HG03460 (cell line): Measurements from ENCODE around the gene THNSL1.

Source experiments
- ATAC-seq: cut with Tn5 transposase; IDR thresholded peaks from one replicate; pipeline ENCODE4 v1.9.1; 2021; ENCODE audit not compliant: unreplicated experiment

Gene THNSL1

DNA sequence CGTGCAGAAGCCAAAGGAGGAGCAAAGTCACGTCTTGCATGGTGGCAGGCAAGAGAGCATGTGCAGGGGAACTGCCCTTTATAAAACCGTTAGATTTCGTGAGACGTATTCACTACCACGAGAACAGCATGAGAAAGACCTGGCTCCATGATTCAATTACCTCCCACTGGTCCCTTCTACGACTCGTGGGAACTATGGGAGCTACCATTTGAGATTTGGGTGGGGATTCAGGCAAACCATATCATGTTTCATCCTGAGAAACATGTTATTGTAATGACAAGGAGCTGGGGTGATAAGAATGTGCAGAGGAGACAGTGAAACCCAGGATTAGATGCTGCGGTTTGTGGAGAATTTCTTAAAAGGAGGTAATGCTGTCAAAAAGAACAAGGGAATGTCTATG lies 34.0 kb downstream of the THNSL1 start:
- ATAC-seq: no peak

- ATAC-seq: no peak
Measured at GRCh38 chr10:25052012-25052411, 35.6 kb downstream of the THNSL1 start.

DNA sequence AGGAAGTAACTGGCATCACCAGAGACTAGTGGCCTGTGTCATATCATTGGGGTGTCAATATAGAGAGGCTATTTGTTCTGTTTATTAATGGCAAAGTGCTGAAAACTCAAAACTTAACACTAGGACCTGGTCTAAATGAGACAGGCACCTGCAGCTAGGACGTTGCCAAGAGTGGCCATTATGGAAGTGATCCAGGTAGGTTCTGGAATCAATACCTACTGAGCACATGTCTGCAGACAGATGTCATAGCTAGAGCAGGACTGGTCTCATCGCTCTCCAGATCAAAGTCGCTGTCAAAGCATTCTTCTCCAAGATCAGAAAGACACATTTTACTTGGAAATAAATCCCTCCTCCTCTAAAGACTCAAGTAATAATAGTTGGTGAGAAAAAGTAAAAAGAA lies 40.3 kb downstream of the THNSL1 start:
- no peak for ATAC-seq

DNA sequence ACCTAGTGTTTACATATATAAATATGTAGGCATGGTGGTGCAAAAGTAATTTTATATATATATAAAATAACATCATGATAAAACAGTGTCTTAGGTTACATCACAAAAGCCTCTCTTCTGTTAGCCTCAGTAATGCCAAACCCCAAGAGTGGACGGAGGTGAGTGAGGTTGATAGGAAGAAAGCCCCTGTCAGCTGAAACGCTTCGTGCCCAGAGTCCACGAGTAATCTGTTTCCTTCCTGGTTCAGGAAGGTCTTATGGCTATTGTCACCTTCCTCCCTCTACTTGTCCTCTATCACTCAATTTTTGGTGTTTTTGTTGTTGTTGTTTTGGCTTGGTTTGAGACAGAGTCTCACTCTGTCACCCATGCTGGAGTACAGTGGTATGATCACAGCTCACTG lies 41.5 kb downstream of the THNSL1 start:
- no peak for ATAC-seq

- ATAC-seq: no peak
Measured at GRCh38 chr10:25059990-25060389, 43.6 kb downstream of the THNSL1 start.

DNA sequence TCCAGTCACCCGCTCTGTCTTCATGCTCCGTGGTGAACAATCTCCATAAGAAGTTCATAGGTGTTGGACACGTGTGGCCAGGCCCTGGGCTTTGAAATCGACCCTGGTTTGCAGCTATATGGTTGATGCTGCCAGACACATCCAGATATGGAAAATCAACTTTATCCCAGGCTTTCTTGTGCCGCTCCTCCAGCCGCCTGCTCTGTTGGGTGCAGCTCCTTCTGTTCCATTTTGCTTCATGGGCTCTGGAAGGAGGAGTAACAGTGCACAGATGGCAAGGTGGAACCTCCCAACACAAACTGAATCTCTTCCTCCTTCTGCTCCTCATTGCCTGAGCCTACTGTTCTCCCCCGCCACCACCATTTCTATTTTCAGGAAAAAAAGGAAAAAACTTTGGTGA lies 44.7 kb downstream of the THNSL1 start:
- no peak for ATAC-seq

DNA sequence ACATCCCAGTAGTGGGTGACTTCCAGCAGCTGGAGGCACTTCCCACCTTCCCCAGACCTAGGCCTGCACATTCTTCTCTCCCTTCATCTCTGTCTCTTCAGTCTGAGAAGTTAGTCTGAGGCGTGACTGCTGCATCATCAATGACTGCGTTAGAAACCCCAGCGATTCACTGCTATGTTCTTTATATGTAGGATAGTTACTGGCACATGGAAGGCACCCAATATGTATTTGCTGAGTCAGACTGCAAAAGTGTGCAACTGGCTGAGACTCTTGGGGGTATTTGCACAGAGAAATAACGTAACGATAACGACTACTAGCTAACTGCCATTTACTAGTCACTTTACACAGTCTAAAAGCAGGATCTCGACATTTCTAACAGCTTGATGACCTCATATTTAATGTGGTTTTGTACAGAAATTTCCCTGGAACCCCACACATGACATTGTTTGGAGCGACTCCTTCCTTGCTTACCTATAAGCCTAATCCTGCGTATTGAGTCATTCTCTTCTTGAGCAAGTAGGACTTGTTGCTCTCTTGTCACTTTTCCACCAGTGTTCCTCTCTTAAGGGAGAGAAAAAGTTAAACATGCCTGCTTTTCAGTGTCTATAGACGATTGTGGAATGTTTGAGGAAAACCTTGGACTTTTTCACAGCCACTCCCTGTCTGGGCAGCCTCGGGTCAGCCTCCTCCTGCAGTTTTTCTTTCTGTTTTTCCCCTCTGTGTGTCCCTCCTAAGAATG lies 45.5 kb downstream of the THNSL1 start:
- ATAC-seq: no peak

GRCh38 chr10:25063157-25063556 lies 46.7 kb downstream of the THNSL1 start:
- no peak for ATAC-seq

- ATAC-seq: no peak
Measured at GRCh38 chr10:25063644-25064043, 47.2 kb downstream of the THNSL1 start.

GRCh38 chr10:25064401-25064800 lies 48.0 kb downstream of the THNSL1 start:
- no peak for ATAC-seq

- ATAC-seq: no peak
Measured at GRCh38 chr10:25065761-25066476, 49.5 kb downstream of the THNSL1 start.

GRCh38 chr10:25068152-25069058 lies 52.0 kb downstream of the THNSL1 start:
- ATAC-seq: no peak

- ATAC-seq: no peak
Measured at GRCh38 chr10:25071227-25071626, 54.8 kb downstream of the THNSL1 start.

DNA sequence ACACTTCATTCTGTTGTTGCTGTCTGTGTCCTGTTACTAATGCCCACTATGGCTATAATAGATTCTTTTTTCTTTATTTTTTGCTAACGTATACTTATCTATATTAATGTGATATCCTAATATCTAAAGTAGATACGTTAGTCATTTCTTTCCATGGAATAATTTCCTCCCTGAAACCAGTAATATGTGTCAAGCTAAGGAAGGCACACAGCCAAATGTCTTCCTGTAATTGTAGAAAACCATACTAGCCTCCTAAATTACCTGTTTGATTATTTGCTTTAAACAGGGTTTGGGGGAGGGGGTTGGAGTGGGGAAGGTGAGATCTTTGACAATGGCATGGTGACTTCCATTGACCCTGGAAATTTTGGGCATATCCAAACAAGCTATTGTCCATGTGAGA lies 56.4 kb downstream of the THNSL1 start:
- ATAC-seq: no peak

GRCh38 chr10:25075825-25076224 lies 59.4 kb downstream of the THNSL1 start:
- no peak for ATAC-seq
